BE2C (cell line): Measurements from ENCODE around the gene TECPR2.

Source experiments
- DNase-seq: peaks from one replicate; pipeline ENCODE4 v3.0.0-alpha.2; 2020
- H3K27me3 ChIP-seq: fragments of 250-450 bp; sonication (Bioruptor Pico); 2 replicates; pipeline ENCODE4 v1.5.1; 2020; ENCODE audit warnings: mild to moderate bottlenecking
- H3K36me3 ChIP-seq: fragments of 250-450 bp; sonication (Bioruptor Pico); 2 replicates; pipeline ENCODE4 v1.5.1; 2020; ENCODE audit warnings: mild to moderate bottlenecking
- H3K4me1 ChIP-seq: fragments of 250-450 bp; sonication (Bioruptor Pico); 2 replicates; pipeline ENCODE4 v1.5.1; 2020
- H3K4me3 ChIP-seq: 2 replicates; pipeline ENCODE4 v1.5.1; 2011; ENCODE audit warnings: low read depth, low read length
- H3K9me3 ChIP-seq: fragments of 250-450 bp; sonication (Bioruptor Pico); 2 replicates; pipeline ENCODE4 v1.5.1; 2020
- TF ChIP-seq, protein P1 (sequence below): IDR thresholded peaks from 2 replicates; pipeline ENCODE4 v1.5.1; 2012; ENCODE audit warnings: mild to moderate bottlenecking, low read depth, low read length

The TECPR2 gene

DNA sequence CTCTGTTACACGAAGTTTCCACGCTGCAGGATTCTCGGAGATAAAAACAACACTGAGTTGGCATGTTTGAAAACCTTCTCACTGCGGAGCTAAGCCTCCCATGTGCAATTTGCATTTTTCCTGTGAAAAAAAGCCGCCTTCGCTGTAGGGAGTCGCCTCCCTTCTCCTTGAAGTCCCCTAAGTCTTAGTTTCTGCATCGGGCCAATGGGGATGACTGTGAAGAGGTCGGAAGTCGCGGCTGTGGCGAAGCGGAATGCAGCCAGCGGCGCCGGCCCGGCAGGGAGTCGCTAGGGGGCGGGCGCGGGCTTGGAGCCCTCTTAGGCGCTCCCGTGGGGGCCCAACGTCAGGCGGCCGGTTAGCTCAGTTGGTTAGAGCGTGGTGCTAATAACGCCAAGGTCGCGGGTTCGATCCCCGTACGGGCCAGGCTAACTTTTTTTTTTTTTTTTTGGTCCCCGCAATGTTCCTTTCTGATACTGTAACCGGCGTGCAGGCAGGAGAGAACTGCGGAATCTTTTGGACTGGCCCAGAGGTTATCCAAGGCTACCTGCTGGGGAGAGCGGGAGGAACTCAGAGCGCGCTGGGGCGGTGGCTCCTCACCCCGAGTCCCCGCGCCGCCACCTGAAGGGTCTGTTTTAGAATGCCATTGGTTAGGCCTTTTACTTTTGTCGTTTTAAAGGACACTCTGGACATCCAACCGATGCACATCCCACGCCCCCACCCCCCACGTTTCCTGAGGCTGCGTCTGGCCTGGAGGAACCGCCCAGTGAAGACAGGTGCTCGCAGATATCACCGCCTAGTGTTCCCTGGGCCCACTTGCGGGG, 45.8 kb upstream of the TECPR2 start:
- TF ChIP-seq, protein P1, sequence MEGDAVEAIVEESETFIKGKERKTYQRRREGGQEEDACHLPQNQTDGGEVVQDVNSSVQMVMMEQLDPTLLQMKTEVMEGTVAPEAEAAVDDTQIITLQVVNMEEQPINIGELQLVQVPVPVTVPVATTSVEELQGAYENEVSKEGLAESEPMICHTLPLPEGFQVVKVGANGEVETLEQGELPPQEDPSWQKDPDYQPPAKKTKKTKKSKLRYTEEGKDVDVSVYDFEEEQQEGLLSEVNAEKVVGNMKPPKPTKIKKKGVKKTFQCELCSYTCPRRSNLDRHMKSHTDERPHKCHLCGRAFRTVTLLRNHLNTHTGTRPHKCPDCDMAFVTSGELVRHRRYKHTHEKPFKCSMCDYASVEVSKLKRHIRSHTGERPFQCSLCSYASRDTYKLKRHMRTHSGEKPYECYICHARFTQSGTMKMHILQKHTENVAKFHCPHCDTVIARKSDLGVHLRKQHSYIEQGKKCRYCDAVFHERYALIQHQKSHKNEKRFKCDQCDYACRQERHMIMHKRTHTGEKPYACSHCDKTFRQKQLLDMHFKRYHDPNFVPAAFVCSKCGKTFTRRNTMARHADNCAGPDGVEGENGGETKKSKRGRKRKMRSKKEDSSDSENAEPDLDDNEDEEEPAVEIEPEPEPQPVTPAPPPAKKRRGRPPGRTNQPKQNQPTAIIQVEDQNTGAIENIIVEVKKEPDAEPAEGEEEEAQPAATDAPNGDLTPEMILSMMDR = peak; percentile 78
- Histone ChIP-seq H3K36me3 (no peaks in the 10 kb centered on the region), H3K27me3 (no peaks in the 10 kb centered on the region), H3K9me3 (no peaks in the 10 kb centered on the region), H3K4me1 (peaks cover 10% of the 10 kb centered on the region), H3K4me3 (peak overlapping the region; percentile 85)
- DNase-seq = peak; percentile 90

DNA sequence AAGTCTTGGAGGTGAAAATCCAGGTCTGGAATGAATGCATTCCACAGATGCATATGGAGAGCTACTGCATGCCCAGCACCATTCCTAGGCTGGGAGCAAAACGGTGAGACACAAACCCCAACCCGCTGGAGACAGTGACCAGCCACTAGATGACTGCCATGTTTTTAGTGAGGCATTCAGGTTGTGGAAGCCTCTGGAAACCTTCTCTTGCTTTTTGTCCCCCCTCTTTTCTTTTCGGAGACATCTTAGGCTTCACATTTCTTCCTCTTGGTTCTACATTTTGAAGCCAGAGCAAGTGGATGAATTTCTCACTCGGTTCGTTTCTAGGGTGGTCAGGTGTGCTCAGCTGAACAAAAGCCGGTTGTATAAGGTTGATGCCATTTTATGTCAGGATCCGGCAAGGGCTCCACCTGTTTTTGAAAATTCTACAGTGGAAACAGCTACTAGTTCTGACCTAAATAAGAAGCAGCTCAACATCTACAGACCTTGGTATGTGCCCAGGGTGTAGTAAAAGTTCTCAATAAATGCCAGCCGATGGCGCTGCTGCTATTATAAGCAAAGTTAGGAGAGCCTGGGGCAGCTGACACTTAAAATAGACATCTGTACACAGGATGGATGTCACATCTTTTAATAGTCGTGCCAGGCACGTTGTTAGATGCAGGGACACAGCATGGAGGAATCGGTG, 45.0 kb upstream of the TECPR2 start:
- Histone ChIP-seq H3K36me3 (no peaks in the 10 kb centered on the region), H3K27me3 (no peaks in the 10 kb centered on the region), H3K4me3 (peak overlapping the region; percentile 85), H3K4me1 (peaks cover 10% of the 10 kb centered on the region), H3K9me3 (no peaks in the 10 kb centered on the region)
- no peak for DNase-seq
- TF ChIP-seq, protein P1 = 0 out of 2 replicates have a peak, but pooled peaks have one; percentile 19

DNA sequence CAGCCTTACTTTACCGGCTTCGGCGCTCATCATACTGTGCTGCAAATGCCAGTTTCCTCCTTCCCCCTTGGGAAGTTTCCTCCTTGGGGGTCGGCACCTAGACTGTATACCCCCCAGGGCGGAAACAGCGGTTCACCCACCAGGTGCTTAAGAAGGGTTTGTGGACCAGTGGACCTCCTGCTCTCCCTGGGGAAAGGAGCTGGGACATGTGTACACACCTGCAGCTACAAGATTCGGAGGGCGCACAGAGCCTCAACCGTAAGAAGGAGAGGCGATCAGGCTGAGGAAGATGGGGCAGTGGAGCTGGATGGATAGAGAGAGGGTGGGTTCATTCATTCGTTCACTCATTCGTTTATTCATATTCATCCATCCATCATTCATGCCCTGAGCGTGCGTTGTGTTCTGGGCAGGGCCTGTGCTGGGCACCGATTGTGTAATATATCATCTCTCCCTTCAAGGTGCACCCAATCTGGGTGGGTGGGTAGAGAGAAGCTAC, 43.9 kb upstream of the TECPR2 start:
- Histone ChIP-seq H3K4me1 (peaks cover 8% of the 10 kb centered on the region), H3K27me3 (no peaks in the 10 kb centered on the region), H3K36me3 (no peaks in the 10 kb centered on the region), H3K9me3 (no peaks in the 10 kb centered on the region), H3K4me3 (peak overlapping the region; percentile 87)
- TF ChIP-seq, protein P1 = no peak
- no peak for DNase-seq

DNA sequence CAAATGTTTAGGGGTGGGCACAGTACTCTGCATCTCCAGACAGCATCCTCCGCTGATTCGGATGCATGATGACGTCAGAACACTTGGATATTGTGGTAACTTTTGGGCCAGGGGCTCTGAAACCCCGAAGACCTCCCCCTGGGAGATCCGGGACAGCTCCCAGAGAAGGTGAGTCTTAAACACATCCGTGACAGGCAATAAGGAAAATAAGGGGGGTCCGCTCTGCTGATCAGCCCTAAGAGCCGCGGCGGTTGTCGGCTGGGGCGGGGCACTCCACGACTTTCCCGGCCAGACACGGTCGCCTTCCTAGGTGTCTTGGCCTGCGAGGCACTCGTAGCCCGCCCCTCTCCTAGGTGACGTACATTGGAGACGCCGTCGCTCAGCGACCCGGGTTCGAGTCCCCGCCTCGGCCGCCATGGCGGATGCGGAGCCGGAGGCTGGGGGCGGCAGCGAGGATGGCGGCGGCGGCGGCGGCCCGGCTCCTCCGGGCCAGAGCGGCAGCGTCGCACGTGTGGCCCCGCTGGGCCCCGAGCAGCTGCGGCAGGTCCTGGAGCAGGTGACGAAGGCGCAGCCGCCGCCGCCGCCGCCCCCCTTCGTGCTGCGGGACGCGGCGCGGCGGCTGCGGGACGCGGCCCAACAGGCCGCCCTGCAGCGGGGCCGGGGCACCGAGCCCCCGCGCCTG, 43.2 kb upstream of the TECPR2 start, which contains the start of gene ZNF839:
Gene ZNF839, plus strand, starts transcription at position 396 of the 682 bp plus-strand sequence. Its CDS starts 20 bp downstream, at position 416.
- TF ChIP-seq, protein P1 = no peak
- no peaks in the 10 kb centered on the region for H3K9me3 ChIP-seq
- peak; percentile 95 for DNase-seq
- no peaks in the 10 kb centered on the region for H3K27me3 ChIP-seq
- no peaks in the 10 kb centered on the region for H3K36me3 ChIP-seq
- peak within 1 kb of the TSS; percentile 87 for H3K4me3 ChIP-seq
- peaks cover 6% of the 10 kb centered on the region for H3K4me1 ChIP-seq

DNA sequence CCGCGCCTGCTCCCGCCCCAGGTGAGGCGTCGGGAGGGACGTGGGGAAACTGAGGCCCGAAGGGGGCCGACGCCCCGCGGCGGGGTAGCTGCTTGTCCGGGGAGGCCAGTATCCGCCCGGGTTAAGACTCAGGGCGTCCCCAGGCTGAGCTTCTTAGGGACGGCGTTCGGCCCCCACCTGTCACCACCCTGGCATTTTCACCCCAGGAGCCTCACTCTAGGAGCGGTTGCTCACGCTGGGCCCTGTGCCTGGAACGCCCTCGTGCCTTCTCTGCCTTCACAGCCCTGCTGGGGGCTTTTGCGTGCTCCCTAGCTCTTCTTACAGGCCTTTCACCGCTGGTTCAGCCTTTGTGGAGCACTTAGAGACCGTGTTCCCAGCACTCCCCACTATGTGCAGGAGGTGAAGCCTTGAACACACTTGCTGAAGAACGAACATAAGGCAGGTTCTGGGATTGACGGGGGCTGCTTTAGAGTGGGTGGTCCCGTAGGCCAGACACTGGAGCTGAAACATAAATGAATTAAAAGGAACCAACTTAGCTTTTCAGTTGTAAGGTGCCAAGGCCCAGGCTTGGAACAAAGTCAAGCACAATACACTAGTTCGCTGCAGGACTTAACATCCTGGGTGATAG, 42.6 kb upstream of the TECPR2 start:
- H3K4me3 ChIP-seq = peak overlapping the region; percentile 87
- TF ChIP-seq, protein P1 = 0 out of 2 replicates have a peak, but pooled peaks have one; percentile 2
- no peaks in the 10 kb centered on the region for H3K27me3 ChIP-seq
- no peaks in the 10 kb centered on the region for H3K36me3 ChIP-seq
- peaks cover 6% of the 10 kb centered on the region for H3K4me1 ChIP-seq
- peak; percentile 36 for DNase-seq
- H3K9me3 ChIP-seq = no peaks in the 10 kb centered on the region
